Body of pancreas (tissue), 4 donors: ENCODE measurements around the gene MAP2K7. TPM values are rescaled to one million over a fixed set of nuclear protein-coding genes. Genes with fewer than 3 reads are reported as not detected.

Experiments
- ATAC-seq: fragments of 150-250 bp; one replicate; pipeline ENCODE4 v1.9.1; 2016
- DNase-seq, 4 donors: peaks; one replicate each; pipeline ENCODE4 v3.0.0-alpha.2; 2019
- H3K27ac ChIP-seq, 4 donors: fragments of 200-600 bp; sonication (generic); 1 replicate in 3 of 4; 2 replicates in 1 of 4; pipeline versions ENCODE4 v1.5.1 to v1.6.1; 2016 to 2019; ENCODE audit warnings: mild to moderate bottlenecking in 1 of 4, mixed read lengths in 1 of 4, moderate library complexity in 1 of 4
- H3K27me3 ChIP-seq, 2 donors: fragments of 200-600 bp; sonication (generic); one replicate each; pipeline ENCODE4 v1.6.0; 2016; ENCODE audit warnings: mild to moderate bottlenecking in 1 of 2
- H3K36me3 ChIP-seq, 2 donors: fragments of 200-600 bp; sonication (generic); replicated peaks in 1 of 2; 2 replicates each; pipeline ENCODE4 v1.5.1; 2016; ENCODE audit warnings: low read depth in 2 of 2; ENCODE audit not compliant: insufficient read depth in 1 of 2
- H3K4me1 ChIP-seq: fragments of 200-600 bp; sonication (generic); one replicate; pipeline ENCODE4 v1.6.0; 2016
- H3K4me3 ChIP-seq, 2 donors: fragments of 200-600 bp; sonication (generic); 1 replicate in 1 of 2; 2 replicates in 1 of 2; pipeline ENCODE4 v1.5.1; 2016 to 2019
- H3K9me3 ChIP-seq, 3 donors: fragments of 200-600 bp; sonication (generic); 1 replicate in 2 of 3; 2 replicates in 1 of 3; pipeline ENCODE4 v1.5.1; 2016
- CTCF ChIP-seq, 7 experiments: fragments of 450-650 bp in 4 of 7; fragments of 200-600 bp in 3 of 7; sonication (generic) in 3 of 7; IDR thresholded peaks; one replicate each; pipeline ENCODE4 v1.5.1; 2016 to 2019; ENCODE audit warnings: antibody characterized with exemption in 7 of 7
- POLR2A ChIP-seq, 3 donors: fragments of 450-650 bp; IDR thresholded peaks; one replicate each; pipeline ENCODE4 v1.6.1; 2016; ENCODE audit warnings: antibody characterized with exemption in 3 of 3, mild to moderate bottlenecking in 2 of 3
- WGBS, 2 donors: methylation state at CpG; one replicate each; pipeline ENCODE4 v1.1.5; 2017; 5-methylcytosine and 5-hydroxymethylcytosine counted together
- intact Hi-C: fragments of 100-400 bp; cut with DNase I; formaldehyde crosslinking; loops from one replicate; pipeline ENCODE4 v1.15.1; 2023
- total RNA-seq, 2 donors: library from RNA; depleted of rRNA; stranded (reverse); fragments of >200 nt; gene quantifications; one replicate each; pipeline ENCODE4 v1.1.0, GENCODE V29; 2016

Gene MAP2K7
- total RNA-seq, 2 donors from 2014 or later, result 8.0 to 34.9 TPM

GRCh38 chr19:7902796-7903243 is 857 bp upstream of the MAP2K7 start:
- H3K4me3 ChIP-seq, result peak overlapping the region; percentile 46 to 52
- peak overlapping the region; percentile 72 to 91 (median 88) for H3K27ac ChIP-seq
- H3K9me3 ChIP-seq, result no peaks in the 10 kb centered on the region
- H3K27me3 ChIP-seq, result no peaks in the 10 kb centered on the region
- DNase-seq, result peak in 2 of 4 donors; percentile 42 to 46
- TF ChIP-seq CTCF (IDR thresholded peaks at IDR 0.05) (no peak), POLR2A (IDR thresholded peaks at IDR 0.05) (no peak)
- peaks cover 53% of the 10 kb centered on the region for H3K4me1 ChIP-seq
- H3K36me3 ChIP-seq, result no peaks in the 10 kb centered on the region
- intact Hi-C loops, result loop anchor here (10.0 kb wide), 1 partner anchor 48 kb away; no protein-coding TSS in a partner anchor
- WGBS, 2 donors, result 7 to 10% methylated on average over 4 to 20 of the region's 20 CpGs
- ATAC-seq, result no peak

- Histone ChIP-seq H3K36me3 (no peaks in the 10 kb centered on the region), H3K4me3 (peak overlapping the region; percentile 57 to 88), H3K4me1 (peaks cover 53% of the 10 kb centered on the region), H3K27ac (peak overlapping the region; percentile 76 to 91 (median 88)), H3K27me3 (no peaks in the 10 kb centered on the region), H3K9me3 (no peaks in the 10 kb centered on the region)
- peak; percentile 41 for ATAC-seq
- DNase-seq, result peak in 3 of 4 donors; percentile 50 to 60 (median 55)
- WGBS, 2 donors, result 9 to 45% methylated on average over 8 to 41 of the region's 68 CpGs
- intact Hi-C loops, result loop anchor here (10.0 kb wide), 1 partner anchor 50 kb away; no protein-coding TSS in a partner anchor
- TF ChIP-seq POLR2A (IDR thresholded peaks at IDR 0.05) (no peak), CTCF (IDR thresholded peaks at IDR 0.05) (no peak)
Measured at GRCh38 chr19:7904074-7905020, 670 bp downstream of the MAP2K7 start.

- Histone ChIP-seq H3K4me3 (no peak overlapping the region), H3K36me3 (peaks cover 0 to 3% of the 10 kb centered on the region in 2 donors), H3K27me3 (no peaks in the 10 kb centered on the region), H3K4me1 (peaks cover 53% of the 10 kb centered on the region), H3K9me3 (no peaks in the 10 kb centered on the region), H3K27ac (no peak overlapping the region)
- TF ChIP-seq CTCF (IDR thresholded peaks at IDR 0.05) (no peak), POLR2A (IDR thresholded peaks at IDR 0.05) (no peak)
- intact Hi-C loops, result loop anchor here (10.0 kb wide), 1 partner anchor 50 kb away; no protein-coding TSS in a partner anchor
- WGBS, 2 donors, result 55 to 65% methylated on average over 8 to 9 of the region's 10 CpGs
- DNase-seq (peak in 1 of 4 donors; percentile 13), ATAC-seq (no peak)
Measured at GRCh38 chr19:7905268-7905667, 1.6 kb downstream of the MAP2K7 start.

GRCh38 chr19:7905859-7906258 is 2.2 kb downstream of the MAP2K7 start:
- Histone ChIP-seq H3K36me3 (peaks cover 6 to 9% of the 10 kb centered on the region in 2 donors), H3K4me3 (no peak overlapping the region), H3K9me3 (no peaks in the 10 kb centered on the region), H3K27me3 (no peaks in the 10 kb centered on the region), H3K27ac (no peak overlapping the region), H3K4me1 (peaks cover 53% of the 10 kb centered on the region)
- ATAC-seq (no peak), DNase-seq (peak in 1 of 4 donors; percentile 12)
- no peak for TF ChIP-seq POLR2A (IDR thresholded peaks at IDR 0.05)
- WGBS, 2 donors, result 83 to 86% methylated on average over 10 of the region's 10 CpGs
- intact Hi-C loops, result loop anchor here (10.0 kb wide), 1 partner anchor 51 kb away; no protein-coding TSS in a partner anchor

- 87 to 92% methylated on average over 19 of the region's 19 CpGs for WGBS, 2 donors
- H3K4me1 ChIP-seq, result peaks cover 47% of the 10 kb centered on the region
- intact Hi-C loops, result loop anchor here (10.0 kb wide), 1 partner anchor 52 kb away; no protein-coding TSS in a partner anchor
Measured at GRCh38 chr19:7907122-7907521, 3.4 kb downstream of the MAP2K7 start.

More at GRCh38 chr19:7907122-7907521, 3.4 kb downstream of the MAP2K7 start:
- H3K27ac ChIP-seq, result no peak overlapping the region
- H3K36me3 ChIP-seq, result peaks cover 17 to 21% of the 10 kb centered on the region in 2 donors
- no peaks in the 10 kb centered on the region for H3K9me3 ChIP-seq
- no peaks in the 10 kb centered on the region for H3K27me3 ChIP-seq
- no peak for TF ChIP-seq CTCF (IDR thresholded peaks at IDR 0.05)
- TF ChIP-seq POLR2A (IDR thresholded peaks at IDR 0.05), result no peak
- no peak for DNase-seq
- no peak for ATAC-seq
- no peak overlapping the region for H3K4me3 ChIP-seq
